HUES48 (cell line): ENCODE results near the gene HOXD12.
A peak's percentile ranks its signal among the peaks of the same experiment; 100 is the strongest.

Experiments
- H3K27ac ChIP-seq: one replicate; pipeline ENCODE4 v1.7.0; 2013; ENCODE audit warnings: low read depth, low read length, inconsistent platforms
- H3K27me3 ChIP-seq: 2 replicates; pipeline ENCODE4 v1.6.1; 2013; ENCODE audit warnings: mild to moderate bottlenecking, low read length; ENCODE audit not compliant: control insufficient read depth, insufficient read depth
- H3K36me3 ChIP-seq: 2 replicates; pipeline ENCODE4 v1.6.1; 2013; ENCODE audit warnings: low read length; ENCODE audit not compliant: control insufficient read depth, insufficient read depth
- H3K4me1 ChIP-seq: 2 replicates; pipeline ENCODE4 v1.6.1; 2013; ENCODE audit warnings: mild to moderate bottlenecking, low read length; ENCODE audit not compliant: control insufficient read depth, insufficient read depth
- H3K4me3 ChIP-seq: 2 replicates; pipeline ENCODE4 v1.5.1; 2013; ENCODE audit warnings: mild to moderate bottlenecking, low read depth, low read length
- H3K9ac ChIP-seq: 2 replicates; pipeline ENCODE4 v1.6.1; 2013; ENCODE audit warnings: mild to moderate bottlenecking, low read depth, low read length, moderate library complexity
- H3K9me3 ChIP-seq: 2 replicates; pipeline ENCODE4 v1.6.1; 2013; ENCODE audit warnings: low read length; ENCODE audit not compliant: control insufficient read depth, insufficient read depth

The HOXD12 gene, protein sequence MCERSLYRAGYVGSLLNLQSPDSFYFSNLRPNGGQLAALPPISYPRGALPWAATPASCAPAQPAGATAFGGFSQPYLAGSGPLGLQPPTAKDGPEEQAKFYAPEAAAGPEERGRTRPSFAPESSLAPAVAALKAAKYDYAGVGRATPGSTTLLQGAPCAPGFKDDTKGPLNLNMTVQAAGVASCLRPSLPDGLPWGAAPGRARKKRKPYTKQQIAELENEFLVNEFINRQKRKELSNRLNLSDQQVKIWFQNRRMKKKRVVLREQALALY

DNA sequence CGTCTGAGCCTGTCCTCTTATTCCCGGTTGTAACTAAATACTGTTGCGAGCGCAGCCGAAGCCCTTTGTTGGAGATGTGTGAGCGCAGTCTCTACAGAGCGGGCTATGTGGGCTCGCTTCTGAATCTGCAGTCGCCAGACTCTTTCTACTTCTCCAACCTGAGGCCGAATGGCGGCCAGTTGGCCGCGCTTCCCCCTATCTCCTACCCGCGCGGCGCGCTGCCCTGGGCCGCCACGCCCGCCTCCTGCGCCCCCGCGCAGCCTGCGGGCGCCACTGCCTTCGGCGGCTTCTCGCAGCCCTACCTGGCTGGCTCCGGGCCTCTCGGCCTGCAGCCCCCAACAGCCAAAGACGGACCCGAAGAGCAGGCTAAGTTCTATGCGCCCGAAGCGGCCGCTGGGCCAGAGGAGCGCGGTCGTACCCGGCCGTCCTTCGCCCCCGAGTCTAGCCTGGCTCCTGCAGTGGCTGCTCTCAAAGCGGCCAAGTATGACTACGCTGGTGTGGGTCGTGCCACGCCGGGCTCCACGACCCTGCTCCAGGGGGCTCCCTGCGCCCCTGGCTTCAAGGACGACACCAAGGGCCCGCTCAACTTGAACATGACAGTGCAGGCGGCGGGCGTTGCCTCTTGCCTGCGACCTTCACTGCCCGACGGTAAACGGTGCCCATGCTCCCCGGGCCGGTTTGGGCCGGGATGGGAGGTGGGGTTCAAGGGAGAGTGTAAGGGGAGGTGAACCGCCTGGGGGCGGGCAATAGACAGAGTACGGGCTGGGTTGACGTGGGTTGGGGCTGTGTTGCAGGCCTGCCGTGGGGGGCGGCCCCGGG is at the start of gene HOXD12:
Gene HOXD12, plus strand, starts transcription at position 68 of the 819 bp plus-strand sequence. Its CDS starts 7 bp downstream, at position 75.
- peaks cover 34% of the 10 kb centered on the region for H3K4me1 ChIP-seq
- peaks cover 100% of the 10 kb centered on the region for H3K27me3 ChIP-seq
- peak within 1 kb of the TSS; percentile 39; the same call in 1 of the 2 replicates for H3K4me3 ChIP-seq
- no peak within 1 kb of the TSS for H3K27ac ChIP-seq
- H3K9me3 ChIP-seq = no peaks in the 10 kb centered on the region; the same call in 1 of the 2 replicates
- H3K36me3 ChIP-seq = no peaks in the 10 kb centered on the region
- H3K9ac ChIP-seq = no peak within 1 kb of the TSS

DNA sequence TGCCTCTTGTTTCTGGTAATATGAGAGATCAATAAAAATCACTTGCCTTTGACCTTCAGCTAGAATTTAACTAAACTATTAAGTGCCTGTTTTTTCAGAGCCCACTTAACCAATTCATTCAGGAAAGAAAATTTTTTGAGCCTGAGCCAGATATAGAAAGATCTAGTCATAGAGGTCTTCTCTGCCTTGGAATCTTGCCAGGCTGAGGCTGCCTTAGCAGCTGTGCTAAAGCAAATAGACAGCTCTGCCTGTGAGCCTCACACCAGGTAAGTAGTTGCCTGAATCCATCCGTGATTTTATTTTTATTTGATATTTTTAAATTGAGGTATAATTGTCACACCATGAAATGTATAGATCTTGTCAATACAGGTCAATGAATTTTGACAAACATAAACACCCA is 43.2 kb upstream of the HOXD12 start:
- no peak overlapping the region for H3K9ac ChIP-seq
- H3K9me3 ChIP-seq = no peaks in the 10 kb centered on the region
- peaks cover 8% of the 10 kb centered on the region for H3K27me3 ChIP-seq
- no peak overlapping the region for H3K4me3 ChIP-seq
- no peaks in the 10 kb centered on the region for H3K4me1 ChIP-seq
- no peaks in the 10 kb centered on the region for H3K36me3 ChIP-seq
- H3K27ac ChIP-seq = no peak overlapping the region

DNA sequence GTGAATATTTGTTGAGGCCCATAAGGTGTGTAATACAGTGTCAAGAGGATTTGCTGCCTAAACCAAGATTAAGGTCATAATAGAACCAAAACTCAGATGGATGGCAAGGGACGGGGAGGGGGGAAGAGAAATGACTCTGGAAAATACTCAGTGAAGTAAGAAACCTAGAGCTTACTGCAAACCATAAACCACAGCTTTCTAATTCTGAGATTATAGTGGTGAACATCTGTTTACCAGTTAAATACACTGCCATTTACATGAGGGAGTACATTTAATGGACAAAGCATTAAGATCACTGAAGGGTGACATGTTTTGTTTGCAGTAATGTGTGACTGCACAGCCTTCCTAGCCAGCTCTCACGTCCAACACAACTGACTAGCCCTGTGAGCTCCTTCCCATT is 35.6 kb upstream of the HOXD12 start:
- Histone ChIP-seq H3K27ac (no peak overlapping the region), H3K4me1 (peaks cover 10% of the 10 kb centered on the region; the same call in 1 of the 2 replicates), H3K9me3 (no peaks in the 10 kb centered on the region), H3K4me3 (no peak overlapping the region), H3K27me3 (peaks cover 83% of the 10 kb centered on the region), H3K36me3 (no peaks in the 10 kb centered on the region), H3K9ac (no peak overlapping the region)

DNA sequence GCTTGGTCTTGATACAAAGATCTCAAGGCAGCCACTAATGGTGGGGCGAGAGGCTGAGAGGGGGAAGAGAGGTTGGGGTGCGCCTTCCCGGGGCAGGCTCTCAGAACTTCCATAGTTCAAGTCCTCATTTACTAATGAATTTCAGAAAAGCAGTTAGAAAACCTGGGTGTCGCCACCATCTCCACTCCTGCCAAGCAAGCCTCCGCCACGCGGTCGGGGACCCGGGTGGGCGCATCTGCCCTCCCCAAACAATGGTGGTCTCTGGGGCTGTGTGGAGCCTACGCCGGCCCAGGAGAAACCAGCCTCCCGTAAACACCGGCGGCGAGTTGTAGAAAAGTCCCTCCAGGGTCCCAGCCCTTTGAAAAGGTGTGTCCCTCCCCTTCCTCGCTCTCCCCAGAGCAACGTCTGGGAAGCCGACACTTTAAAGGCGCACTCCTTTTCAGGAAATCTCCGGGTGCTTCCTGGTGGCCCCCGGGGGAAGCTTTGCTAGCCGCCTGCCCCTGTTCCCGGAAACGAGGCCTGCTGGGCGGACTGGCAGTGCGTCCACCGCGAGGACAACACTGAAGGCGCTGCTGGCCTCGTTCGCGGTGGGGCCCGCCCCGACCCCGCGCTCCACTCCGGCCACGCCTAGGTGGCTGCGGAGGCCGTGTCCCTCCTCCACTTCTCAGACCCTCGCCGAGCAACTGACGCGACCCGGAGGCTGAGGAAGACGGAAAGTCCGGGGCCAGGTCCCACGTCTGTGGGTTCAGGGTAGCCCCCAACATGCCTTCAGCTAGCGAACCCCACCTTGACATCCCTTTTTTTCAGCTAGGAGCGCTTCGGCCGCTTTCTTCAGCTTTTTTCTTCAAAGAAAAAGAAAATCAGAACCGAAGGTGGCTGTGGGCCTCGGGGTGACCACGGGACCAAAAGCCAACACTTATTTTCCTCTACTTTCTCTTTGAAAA is 32.7 kb upstream of the HOXD12 start:
- Histone ChIP-seq H3K27me3 (peaks cover 100% of the 10 kb centered on the region), H3K4me3 (peak overlapping the region; percentile 37; the same call in 1 of the 2 replicates), H3K36me3 (no peaks in the 10 kb centered on the region), H3K9me3 (no peaks in the 10 kb centered on the region), H3K4me1 (peaks cover 10% of the 10 kb centered on the region; the same call in 1 of the 2 replicates), H3K9ac (no peak overlapping the region), H3K27ac (no peak overlapping the region)

DNA sequence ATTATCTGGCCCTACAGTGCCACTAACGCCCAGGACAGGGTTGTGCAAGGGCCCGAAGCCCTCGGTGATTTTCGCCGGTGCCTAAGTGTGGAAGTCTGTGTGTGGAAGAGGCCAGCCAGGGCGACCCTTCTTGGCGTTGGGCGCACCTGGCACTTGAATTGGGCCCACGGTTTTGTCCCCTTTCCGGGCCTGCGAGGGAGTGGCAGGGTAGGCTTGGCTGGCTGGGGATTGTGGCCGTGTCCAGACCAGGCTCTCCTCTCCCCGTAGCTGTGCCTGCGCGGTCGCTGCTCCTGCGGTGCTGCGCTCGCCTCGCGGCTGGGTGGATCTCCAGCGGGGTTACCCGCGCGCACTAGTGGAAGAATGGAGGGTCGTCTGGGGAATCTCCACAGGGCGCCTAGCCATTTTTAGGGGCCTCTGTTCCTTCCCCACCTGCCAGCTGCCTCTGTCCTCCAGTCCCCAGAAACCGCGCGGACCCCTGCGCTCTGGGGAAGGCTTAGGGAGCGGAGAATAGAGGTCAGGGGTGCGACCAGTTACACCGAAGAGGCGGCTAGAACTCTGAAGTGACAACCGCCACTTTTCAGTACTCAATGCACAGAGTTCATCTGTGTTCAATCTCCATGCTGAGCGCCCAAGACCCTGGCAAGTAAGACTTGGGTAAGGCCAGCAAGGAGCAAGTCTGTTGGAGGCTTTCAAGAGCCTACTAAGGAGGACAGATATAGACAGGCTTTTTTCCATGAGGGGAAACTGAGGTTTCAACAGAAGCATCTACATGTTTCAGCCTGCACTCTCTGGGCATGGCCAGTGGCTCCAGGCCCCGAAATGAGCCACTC is 31.8 kb upstream of the HOXD12 start:
- Histone ChIP-seq H3K9me3 (no peaks in the 10 kb centered on the region), H3K27me3 (peaks cover 100% of the 10 kb centered on the region), H3K9ac (no peak overlapping the region), H3K27ac (no peak overlapping the region), H3K36me3 (no peaks in the 10 kb centered on the region), H3K4me1 (peaks cover 10% of the 10 kb centered on the region; the same call in 1 of the 2 replicates), H3K4me3 (no peak overlapping the region; the same call in 1 of the 2 replicates)

DNA sequence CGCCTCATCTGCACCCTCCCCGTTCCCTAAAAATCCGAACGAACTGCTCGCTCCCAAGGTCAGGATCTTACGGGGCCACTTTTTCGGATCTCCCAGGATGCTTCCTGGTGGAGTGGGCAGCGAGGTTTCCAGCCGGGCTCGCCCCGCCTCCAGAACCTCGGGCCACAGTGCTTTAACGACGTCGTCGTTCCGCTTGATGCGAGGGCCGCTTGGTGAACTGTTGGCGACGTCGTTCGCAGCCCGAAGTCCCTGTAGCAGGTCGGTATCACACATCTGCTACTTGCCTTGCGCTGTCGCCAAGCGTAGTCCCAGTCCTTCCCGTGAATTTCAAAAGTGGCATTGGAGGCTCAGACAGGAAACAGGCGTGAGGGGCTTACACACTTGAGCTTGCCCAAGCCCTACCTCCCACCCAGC is 31.2 kb upstream of the HOXD12 start:
- H3K27ac ChIP-seq = no peak overlapping the region
- H3K36me3 ChIP-seq = no peaks in the 10 kb centered on the region
- H3K4me1 ChIP-seq = peaks cover 10% of the 10 kb centered on the region; the same call in 1 of the 2 replicates
- H3K9me3 ChIP-seq = no peaks in the 10 kb centered on the region
- H3K27me3 ChIP-seq = peaks cover 100% of the 10 kb centered on the region
- no peak overlapping the region; the same call in 1 of the 2 replicates for H3K4me3 ChIP-seq
- H3K9ac ChIP-seq = no peak overlapping the region

DNA sequence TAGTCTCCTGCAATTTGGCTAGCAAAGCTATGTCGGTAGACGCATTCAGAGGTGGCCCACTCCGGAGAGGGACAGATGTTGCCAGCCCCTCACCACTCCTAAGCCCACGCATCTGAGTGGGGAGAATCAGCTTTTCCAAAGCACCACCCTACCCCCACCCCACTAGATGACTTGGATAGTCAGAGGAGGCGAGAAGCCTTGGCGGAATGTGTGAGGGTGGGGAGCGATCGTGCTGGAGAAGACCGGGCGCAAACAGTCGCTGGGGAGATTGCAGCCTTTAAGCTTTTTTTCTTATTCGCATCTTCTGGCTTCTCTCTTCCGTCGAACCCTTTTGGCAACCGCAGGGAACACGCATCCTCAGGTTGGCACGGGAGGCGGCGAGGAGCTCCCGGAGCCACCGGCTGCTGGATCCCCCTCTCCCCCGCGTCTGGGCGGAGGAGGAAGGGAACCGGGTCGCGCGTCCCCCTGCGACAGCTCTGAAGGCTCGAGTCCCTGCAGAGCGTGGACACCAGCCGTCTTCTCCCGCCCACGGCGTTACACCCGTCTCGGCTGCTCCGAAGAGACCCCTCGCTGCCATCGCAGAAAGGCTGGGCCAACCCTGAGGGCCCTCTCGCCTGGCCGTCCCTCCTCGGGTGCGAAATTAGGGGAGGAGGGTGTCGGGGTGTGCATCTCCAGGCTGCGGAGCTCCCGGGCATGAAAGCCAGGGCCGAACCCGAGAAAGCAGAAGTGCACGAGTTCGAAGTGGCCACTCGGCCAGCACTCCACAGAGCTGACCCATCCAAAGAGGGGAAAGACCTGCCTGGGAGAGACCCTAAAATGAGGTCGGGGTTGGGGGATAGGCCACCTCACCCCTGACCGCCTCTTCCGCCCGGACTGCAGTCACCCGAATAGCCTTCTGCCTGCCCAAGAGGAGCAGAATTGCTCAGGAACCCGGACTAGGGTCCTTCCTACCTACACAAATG is 28.0 kb upstream of the HOXD12 start:
- Histone ChIP-seq H3K4me1 (peaks cover 13% of the 10 kb centered on the region; the same call in 1 of the 2 replicates), H3K36me3 (no peaks in the 10 kb centered on the region), H3K27me3 (peaks cover 100% of the 10 kb centered on the region), H3K9me3 (no peaks in the 10 kb centered on the region), H3K4me3 (no peak overlapping the region), H3K9ac (no peak overlapping the region), H3K27ac (no peak overlapping the region)

DNA sequence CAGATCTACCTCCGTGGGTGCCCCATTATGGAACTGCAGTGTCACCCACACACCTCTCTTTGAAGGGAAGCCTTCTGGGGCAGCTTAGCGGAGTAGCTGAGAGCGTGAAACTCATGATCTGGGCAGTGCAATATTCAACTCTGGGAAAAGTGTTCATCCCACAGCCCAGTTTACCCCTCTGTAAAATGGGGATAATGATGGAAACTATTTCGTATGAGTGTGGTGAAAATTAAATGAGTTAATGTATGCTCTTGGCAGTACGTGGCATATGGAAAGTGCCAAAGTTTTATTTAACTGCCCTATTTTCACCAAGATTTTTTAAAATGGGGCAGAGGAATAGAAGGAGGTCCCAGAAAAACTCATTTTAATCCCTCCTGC is 27.3 kb upstream of the HOXD12 start:
- Histone ChIP-seq H3K9me3 (no peaks in the 10 kb centered on the region), H3K4me3 (no peak overlapping the region), H3K9ac (no peak overlapping the region), H3K27ac (no peak overlapping the region), H3K27me3 (peaks cover 100% of the 10 kb centered on the region), H3K4me1 (peaks cover 11% of the 10 kb centered on the region; the same call in 1 of the 2 replicates), H3K36me3 (no peaks in the 10 kb centered on the region)
